Esophagus squamous epithelium (tissue), 4 donors: ENCODE data around the gene GRK5.

Source experiments
- POLR2A ChIP-seq, 4 donors: fragments of 450-650 bp; IDR thresholded peaks; one replicate each; pipeline ENCODE4 v1.6.1; 2017; ENCODE audit warnings: antibody characterized with exemption in 4 of 4, mild to moderate bottlenecking in 4 of 4, moderate library complexity in 3 of 4
- TF ChIP-seq, protein P1 (sequence below), 6 experiments: fragments of 450-650 bp in 4 of 6; fragments of 200-600 bp in 2 of 6; sonication (generic) in 2 of 6; IDR thresholded peaks; one replicate each; pipeline ENCODE4 v1.5.1; 2016 to 2019; ENCODE audit warnings: antibody characterized with exemption in 6 of 6, mild to moderate bottlenecking in 4 of 6, moderate library complexity in 4 of 6

DNA sequence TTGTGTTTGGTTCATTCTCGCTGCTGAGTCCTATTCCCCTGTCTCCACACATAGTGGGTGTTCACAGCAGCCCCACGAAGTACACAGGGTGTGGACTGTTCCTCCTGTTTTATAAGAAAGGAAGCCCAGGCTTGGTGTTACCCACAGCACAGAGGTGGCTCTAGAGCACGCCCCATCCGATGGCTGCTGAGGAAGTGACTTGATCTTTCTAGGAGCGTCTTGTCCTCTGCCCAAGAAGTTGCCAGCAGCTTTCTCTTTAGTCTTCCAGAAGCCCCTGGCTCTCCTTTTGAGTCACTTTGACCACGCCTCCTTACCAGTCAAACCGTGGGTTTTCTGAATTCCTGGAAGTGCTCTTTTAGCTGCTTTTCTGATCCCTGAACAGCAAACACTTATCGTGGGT is 94.0 kb downstream of the GRK5 start:
- TF ChIP-seq, protein P1, sequence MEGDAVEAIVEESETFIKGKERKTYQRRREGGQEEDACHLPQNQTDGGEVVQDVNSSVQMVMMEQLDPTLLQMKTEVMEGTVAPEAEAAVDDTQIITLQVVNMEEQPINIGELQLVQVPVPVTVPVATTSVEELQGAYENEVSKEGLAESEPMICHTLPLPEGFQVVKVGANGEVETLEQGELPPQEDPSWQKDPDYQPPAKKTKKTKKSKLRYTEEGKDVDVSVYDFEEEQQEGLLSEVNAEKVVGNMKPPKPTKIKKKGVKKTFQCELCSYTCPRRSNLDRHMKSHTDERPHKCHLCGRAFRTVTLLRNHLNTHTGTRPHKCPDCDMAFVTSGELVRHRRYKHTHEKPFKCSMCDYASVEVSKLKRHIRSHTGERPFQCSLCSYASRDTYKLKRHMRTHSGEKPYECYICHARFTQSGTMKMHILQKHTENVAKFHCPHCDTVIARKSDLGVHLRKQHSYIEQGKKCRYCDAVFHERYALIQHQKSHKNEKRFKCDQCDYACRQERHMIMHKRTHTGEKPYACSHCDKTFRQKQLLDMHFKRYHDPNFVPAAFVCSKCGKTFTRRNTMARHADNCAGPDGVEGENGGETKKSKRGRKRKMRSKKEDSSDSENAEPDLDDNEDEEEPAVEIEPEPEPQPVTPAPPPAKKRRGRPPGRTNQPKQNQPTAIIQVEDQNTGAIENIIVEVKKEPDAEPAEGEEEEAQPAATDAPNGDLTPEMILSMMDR (IDR thresholded peaks at IDR 0.05): no peak
- TF ChIP-seq POLR2A (IDR thresholded peaks at IDR 0.05): peak in 1 of 4 donors; percentile 19
